AG04449 (cell line): ENCODE results near the gene RBM44.
"Not testable (repeated sequence)": the region's sequence is repeated elsewhere in the genome, so short reads cannot be mapped to it uniquely, and the experiment has no call there.

ENCODE experiments used
- CTCF ChIA-PET: fragments of 350-600 bp; formaldehyde crosslinking; extraction: SDS; loops from one replicate; lab custom pipeline; 2021; ENCODE audit warnings: antibody characterized with exemption; lab: Yijun Ruan, JAX
- POLR2A ChIA-PET: fragments of 400-600, 350-600 bp; formaldehyde crosslinking; extraction: SDS; loops from one replicate; lab custom pipeline; 2020; ENCODE audit warnings: antibody characterized with exemption, inconsistent platforms; lab: Yijun Ruan, JAX
- DNase-seq: peaks from one replicate; pipeline ENCODE4 v3.0.0-alpha.2; 2010; ENCODE audit warnings: low read depth, low spot score
- H3K4me3 ChIP-seq: 2 replicates; pipeline ENCODE4 v1.5.1; 2011; ENCODE audit warnings: low read depth, mild to moderate bottlenecking, control low read depth, low read length
- CTCF ChIP-seq: IDR thresholded peaks from one replicate; pipeline ENCODE4 v1.5.1; 2011; ENCODE audit warnings: mild to moderate bottlenecking, moderate library complexity, low read length, control low read depth, inconsistent platforms; ENCODE audit not compliant: insufficient read depth; ENCODE audit errors: missing control alignments

RBM44 gene

GRCh38 chr2:237864940-237865622, 66.5 kb downstream of the RBM44 start:
- CTCF ChIA-PET: no interaction called here
- POLR2A ChIA-PET: no interaction called here
- no peak for TF ChIP-seq CTCF
- DNase-seq: no peak
- no peak overlapping the region for H3K4me3 ChIP-seq

GRCh38 chr2:237865623-237866041, 67.1 kb downstream of the RBM44 start:
- POLR2A ChIA-PET: no interaction called here
- CTCF ChIA-PET: interaction anchor here (1.0 to 3.5 kb wide), 3 partner anchors 9 to 398 kb away, joined by 3 to 15 read pairs (median 3); no protein-coding TSS in a partner anchor
- TF ChIP-seq CTCF: peak; percentile 9
- DNase-seq: no peak
- no peak overlapping the region for H3K4me3 ChIP-seq

- no peak for DNase-seq
- H3K4me3 ChIP-seq: no peak overlapping the region
- CTCF ChIA-PET: interaction anchor here (1.0 to 3.5 kb wide), 5 partner anchors 8 to 399 kb away, joined by 3 to 15 read pairs (median 3); no protein-coding TSS in a partner anchor
- TF ChIP-seq CTCF: no peak
- POLR2A ChIA-PET: interaction anchor here (0.8 kb wide), 1 partner anchor 11 kb away, joined by 3 read pairs; no protein-coding TSS in a partner anchor
Observed at GRCh38 chr2:237866101-237866621, 67.6 kb downstream of the RBM44 start.

GRCh38 chr2:237867465-237867864, 68.9 kb downstream of the RBM44 start:
- no peak overlapping the region for H3K4me3 ChIP-seq
- no peak for DNase-seq
- TF ChIP-seq CTCF: no peak
- POLR2A ChIA-PET: no interaction called here
- CTCF ChIA-PET: interaction anchor here (1.0 to 3.5 kb wide), 2 partner anchors 56 to 396 kb away, joined by 3 to 15 read pairs; no protein-coding TSS in a partner anchor

- POLR2A ChIA-PET, DNase-seq, H3K4me3 ChIP-seq: not testable (repeated sequence)
- CTCF ChIA-PET: interaction anchor here (1.0 to 3.5 kb wide), 2 partner anchors 55 to 395 kb away, joined by 3 to 15 read pairs; no protein-coding TSS in a partner anchor
Observed at GRCh38 chr2:237868074-237868473, 69.5 kb downstream of the RBM44 start.

GRCh38 chr2:237868631-237869342, 70.2 kb downstream of the RBM44 start:
- POLR2A ChIA-PET: no interaction called here

More at GRCh38 chr2:237868631-237869342, 70.2 kb downstream of the RBM44 start:
- no peak for DNase-seq
- H3K4me3 ChIP-seq: no peak overlapping the region
- CTCF ChIA-PET: interaction anchor here (3.5 kb wide), 1 partner anchor 55 kb away, joined by 15 read pairs; no protein-coding TSS in a partner anchor
- no peak for TF ChIP-seq CTCF
